Ishikawa (cell line): Measurements from ENCODE around the gene ABL1.

ENCODE experiments used
- CEBPB ChIP-seq: IDR thresholded peaks from 2 replicates; pipeline ENCODE4 v1.6.1; 2012
- EGR1 ChIP-seq: IDR thresholded peaks from 2 replicates; pipeline ENCODE4 v1.6.1; 2012
- EP300 ChIP-seq: IDR thresholded peaks from 2 replicates; pipeline ENCODE4 v1.6.1; 2012; ENCODE audit warnings: borderline replicate concordance
- MAX ChIP-seq: IDR thresholded peaks from 2 replicates; pipeline ENCODE4 v1.6.1; 2012
- RAD21 ChIP-seq: IDR thresholded peaks from 2 replicates; pipeline ENCODE4 v1.6.1; 2012; ENCODE audit warnings: low read depth
- REST ChIP-seq: IDR thresholded peaks from 2 replicates; pipeline ENCODE4 v1.6.1; 2012; ENCODE audit warnings: low read depth, mild to moderate bottlenecking
- TAF1 ChIP-seq: IDR thresholded peaks from 2 replicates; pipeline ENCODE4 v1.6.1; 2012; ENCODE audit warnings: low read depth, mild to moderate bottlenecking
- TCF12 ChIP-seq: IDR thresholded peaks from 2 replicates; pipeline ENCODE4 v1.6.1; 2012; ENCODE audit warnings: low read depth

GRCh38 chr9:130890124-130890523 is 55.1 kb downstream of the ABL1 start:
- TF ChIP-seq TCF12 (no peak), CEBPB (no peak), REST (no peak), TAF1 (no peak), EP300 (no peak), RAD21 (no peak), MAX (no peak), EGR1 (no peak)
